NT2/D1 (cell line): ENCODE data around the gene ZSCAN9.

Source experiments
- DNase-seq: peaks from one replicate; pipeline ENCODE4 v3.0.0-alpha.2; 2011; ENCODE audit warnings: low read depth, low spot score
- H3K27me3 ChIP-seq: 2 replicates; pipeline ENCODE4 v1.6.0; 2011; ENCODE audit warnings: mild to moderate bottlenecking; ENCODE audit not compliant: insufficient read length, insufficient read depth
- H3K36me3 ChIP-seq: 2 replicates; pipeline ENCODE4 v1.6.1; 2011; ENCODE audit warnings: mild to moderate bottlenecking, low read length, mixed read lengths; ENCODE audit not compliant: insufficient read depth, insufficient read length
- H3K4me1 ChIP-seq: 2 replicates; pipeline ENCODE4 v1.5.1; 2011; ENCODE audit not compliant: insufficient read depth, insufficient read length
- H3K4me3 ChIP-seq: 2 replicates; pipeline ENCODE4 v1.5.1; 2011; ENCODE audit warnings: low read depth; ENCODE audit not compliant: insufficient read length
- H3K9ac ChIP-seq: 2 replicates; pipeline ENCODE4 v1.6.0; 2011; ENCODE audit warnings: low read depth; ENCODE audit not compliant: insufficient read length
- H3K9me3 ChIP-seq: 2 replicates; pipeline ENCODE4 v1.5.1; 2011; ENCODE audit warnings: mild to moderate bottlenecking, low read length; ENCODE audit not compliant: insufficient read depth
- SUZ12 ChIP-seq: IDR thresholded peaks from 2 replicates; pipeline ENCODE4 v1.6.1; 2011; ENCODE audit not compliant: insufficient read length, insufficient read depth; ENCODE audit errors: extremely low read depth
- YY1 ChIP-seq: IDR thresholded peaks from 2 replicates; pipeline ENCODE4 v1.6.1; 2011; ENCODE audit not compliant: insufficient read length, insufficient read depth
- ZNF274 ChIP-seq: IDR thresholded peaks from 2 replicates; pipeline ENCODE4 v1.6.1; 2011; ENCODE audit warnings: mild to moderate bottlenecking, low read depth, low read length

Gene ZSCAN9

DNA sequence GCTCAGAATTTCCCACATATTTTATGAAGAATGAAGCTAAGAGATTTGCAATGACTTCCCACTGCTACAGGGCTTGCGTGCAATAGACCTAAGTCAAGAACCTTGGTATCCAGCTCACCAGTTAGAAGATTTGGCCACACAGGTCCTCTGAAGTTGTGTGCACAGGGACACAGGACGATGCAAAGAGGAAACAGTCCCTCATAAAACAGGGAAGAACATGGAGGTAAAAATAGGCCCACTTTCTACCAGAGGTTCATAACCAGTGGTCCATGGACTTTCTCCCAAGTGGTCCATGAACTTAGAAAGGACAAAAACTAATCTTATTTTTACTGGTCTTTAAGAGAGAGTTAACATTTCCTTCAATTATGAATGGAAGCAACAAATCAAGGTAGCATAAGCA lies 25.7 kb downstream of the ZSCAN9 start:
- Histone ChIP-seq H3K4me1 (no peaks in the 10 kb centered on the region), H3K9me3 (no peaks in the 10 kb centered on the region), H3K36me3 (peaks cover 30% of the 10 kb centered on the region), H3K9ac (no peak overlapping the region), H3K4me3 (peak overlapping the region; percentile 81), H3K27me3 (no peaks in the 10 kb centered on the region)
- TF ChIP-seq YY1 (no peak), ZNF274 (no peak), SUZ12 (no peak)
- no peak for DNase-seq

DNA sequence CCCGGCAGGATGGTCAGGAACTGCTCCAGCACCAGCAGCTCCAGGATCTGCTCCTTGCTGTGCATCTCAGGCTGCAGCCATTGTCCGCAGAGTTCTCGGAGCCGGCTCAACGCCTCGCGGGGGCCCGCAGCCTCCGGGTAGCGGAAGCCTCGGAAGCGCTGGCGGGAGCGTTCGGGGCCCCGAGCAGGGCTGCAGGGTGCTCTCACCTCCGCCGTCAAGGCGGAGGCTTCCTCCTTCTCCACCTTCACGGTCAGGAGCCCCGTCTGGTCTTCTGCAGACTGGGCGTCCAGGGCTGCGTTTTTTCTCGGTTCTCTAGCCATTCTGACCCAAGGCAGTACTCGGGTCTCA lies 26.6 kb downstream of the ZSCAN9 start:
- Histone ChIP-seq H3K36me3 (peaks cover 21% of the 10 kb centered on the region), H3K9ac (peak overlapping the region; percentile 84), H3K4me3 (peak overlapping the region; percentile 81), H3K4me1 (no peaks in the 10 kb centered on the region), H3K9me3 (no peaks in the 10 kb centered on the region), H3K27me3 (no peaks in the 10 kb centered on the region)
- TF ChIP-seq ZNF274 (no peak), YY1 (no peak), SUZ12 (no peak)
- DNase-seq, result no peak

DNA sequence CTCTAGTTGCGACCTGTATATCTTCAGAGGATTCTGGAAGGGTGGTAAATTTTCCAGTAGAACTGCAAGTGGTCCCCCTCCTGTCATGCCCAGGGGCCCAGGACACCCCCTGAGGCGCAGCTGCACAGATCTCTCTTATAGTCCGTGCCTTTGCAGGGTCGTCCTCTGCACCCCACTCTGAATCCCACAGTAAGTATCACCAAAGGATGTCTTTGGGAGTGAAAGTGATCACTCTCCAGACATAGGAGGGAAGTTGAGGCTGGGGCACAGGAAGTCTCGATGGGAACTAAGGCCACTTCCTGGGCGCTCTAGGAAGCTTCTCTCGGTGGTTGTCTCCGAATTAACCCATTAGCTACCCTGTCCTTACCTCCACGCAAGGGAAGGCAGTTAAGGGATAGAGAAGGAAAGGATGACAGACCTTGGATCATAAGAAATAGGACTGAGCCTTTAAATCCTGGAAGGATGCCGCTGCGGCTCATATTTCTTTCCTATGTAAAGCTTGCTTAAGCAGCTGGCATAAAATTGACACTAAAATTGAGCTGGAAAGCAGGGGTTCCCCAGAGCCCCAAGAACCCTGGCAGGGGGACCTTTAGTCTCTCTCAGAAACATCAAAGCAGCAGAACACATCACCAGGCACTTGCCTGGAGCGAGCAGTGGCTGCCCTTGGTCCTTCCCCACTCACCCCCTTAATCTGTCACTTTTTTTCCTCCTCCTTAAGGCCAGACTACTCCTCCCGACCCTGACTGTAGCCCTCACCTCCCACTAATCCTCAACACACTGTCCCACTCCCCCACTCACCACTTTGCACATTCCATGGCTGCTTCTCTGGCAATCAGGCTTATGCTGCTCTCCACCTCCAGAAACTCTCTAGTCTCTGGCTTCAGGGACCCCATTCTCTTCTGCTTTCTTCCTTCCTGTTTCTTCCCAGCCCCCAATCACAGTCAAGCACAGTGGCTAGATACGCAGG lies 27.2 kb downstream of the ZSCAN9 start, which contains the start of gene ZKSCAN4:
Gene ZKSCAN4 (minus strand): TSS at position 261 of the 967 bp plus-strand sequence. CDS start 289 bp downstream, outside the sequence.
- peak within 1 kb of the TSS; percentile 81 for H3K4me3 ChIP-seq
- TF ChIP-seq YY1 (no peak), SUZ12 (no peak), ZNF274 (no peak)
- H3K9ac ChIP-seq, result peak within 1 kb of the TSS; percentile 84
- H3K9me3 ChIP-seq, result no peaks in the 10 kb centered on the region
- peaks cover 17% of the 10 kb centered on the region for H3K36me3 ChIP-seq
- no peaks in the 10 kb centered on the region for H3K4me1 ChIP-seq
- H3K27me3 ChIP-seq, result no peaks in the 10 kb centered on the region
- peak; percentile 77 for DNase-seq

DNA sequence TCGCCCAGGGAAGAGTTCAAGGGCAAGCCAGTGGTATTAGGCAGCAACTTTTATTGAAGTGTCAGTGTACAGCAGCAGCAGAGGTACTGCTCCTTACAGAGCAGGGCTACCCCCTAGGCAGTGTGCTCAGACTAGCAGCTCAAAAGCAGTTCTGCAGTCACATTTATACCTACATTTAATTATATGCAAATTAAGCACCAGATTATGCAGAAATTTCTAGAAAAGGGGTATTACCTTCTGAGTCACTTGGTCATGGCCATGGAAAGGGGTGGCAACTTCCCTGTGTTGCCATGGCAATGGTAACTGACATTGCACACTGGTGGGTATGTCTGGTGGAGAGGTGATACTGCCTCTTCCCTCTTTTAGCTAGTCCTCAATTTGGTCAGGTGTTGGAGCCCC lies 29.0 kb downstream of the ZSCAN9 start:
- DNase-seq, result no peak
- Histone ChIP-seq H3K27me3 (no peaks in the 10 kb centered on the region), H3K9me3 (no peaks in the 10 kb centered on the region), H3K9ac (no peak overlapping the region), H3K4me3 (no peak overlapping the region), H3K4me1 (no peaks in the 10 kb centered on the region), H3K36me3 (peaks cover 7% of the 10 kb centered on the region)
- TF ChIP-seq ZNF274, result no peak
- no peak for TF ChIP-seq YY1
- no peak for TF ChIP-seq SUZ12

DNA sequence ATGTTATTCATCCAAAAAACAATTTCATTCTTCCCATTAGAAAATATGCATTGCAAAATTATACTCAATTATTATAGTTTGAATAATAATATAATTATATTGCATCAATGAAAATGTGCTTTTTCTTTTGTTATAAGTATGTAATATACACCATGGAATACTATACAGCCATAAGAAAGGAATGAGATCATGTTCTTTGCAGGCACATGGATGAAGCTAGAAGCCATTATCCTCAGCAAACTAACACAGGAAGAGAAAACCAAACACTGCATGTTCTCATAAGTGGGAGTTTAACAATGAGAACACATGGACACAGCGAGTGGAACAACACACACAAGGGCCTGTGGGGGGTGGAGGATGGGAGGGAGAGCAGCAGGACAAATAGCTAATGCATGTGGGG lies 32.0 kb downstream of the ZSCAN9 start:
- Histone ChIP-seq H3K27me3 (no peaks in the 10 kb centered on the region), H3K4me3 (no peak overlapping the region), H3K9me3 (no peaks in the 10 kb centered on the region), H3K36me3 (no peaks in the 10 kb centered on the region), H3K9ac (no peak overlapping the region), H3K4me1 (no peaks in the 10 kb centered on the region)
- no peak for DNase-seq
- TF ChIP-seq SUZ12 (no peak), YY1 (no peak), ZNF274 (no peak)

DNA sequence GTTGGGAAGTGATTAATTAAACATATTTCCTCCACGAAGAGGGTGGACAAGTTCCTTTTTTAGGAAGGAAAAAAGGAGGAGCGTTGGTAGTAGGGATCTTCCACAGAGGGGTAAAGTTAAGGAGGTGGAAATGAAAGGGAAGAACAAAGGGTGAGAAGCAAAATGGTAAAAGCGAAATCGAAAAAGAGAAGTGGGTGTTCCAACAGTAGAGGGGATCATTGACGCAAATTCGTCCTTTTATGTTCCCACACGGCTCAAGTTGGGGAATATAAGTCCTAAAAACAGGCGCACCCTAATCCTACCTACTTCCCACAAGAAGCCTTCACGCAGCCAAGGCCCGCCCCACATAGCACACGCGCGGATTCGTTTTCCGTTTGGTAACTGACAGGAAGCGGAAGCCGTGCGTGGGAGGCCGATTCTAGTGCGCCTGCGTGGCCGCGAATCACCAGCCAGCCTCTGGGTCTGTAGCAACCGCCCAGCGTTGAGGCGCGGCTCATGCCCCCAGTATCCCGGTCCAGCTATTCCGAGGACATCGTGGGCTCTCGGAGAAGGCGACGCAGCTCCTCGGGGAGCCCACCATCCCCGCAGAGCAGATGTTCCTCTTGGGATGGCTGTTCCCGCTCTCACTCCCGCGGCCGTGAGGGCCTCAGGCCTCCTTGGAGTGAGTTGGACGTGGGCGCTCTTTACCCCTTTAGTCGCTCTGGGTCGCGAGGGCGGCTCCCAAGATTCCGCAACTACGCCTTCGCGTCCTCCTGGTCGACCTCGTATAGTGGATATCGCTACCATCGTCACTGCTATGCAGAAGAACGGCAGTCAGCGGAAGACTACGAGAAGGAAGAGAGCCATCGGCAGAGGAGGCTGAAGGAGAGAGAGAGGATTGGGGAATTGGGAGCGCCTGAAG lies 34.1 kb downstream of the ZSCAN9 start, which contains the start of gene NKAPL:
Gene NKAPL (plus strand): TSS at position 421 of the 901 bp plus-strand sequence. CDS start 75 bp downstream, at position 496.
- TF ChIP-seq ZNF274 (no peak), YY1 (no peak), SUZ12 (no peak)
- H3K9ac ChIP-seq, result no peak within 1 kb of the TSS

More for the DNA sequence above, 34.1 kb downstream of the ZSCAN9 start, which contains the start of gene NKAPL:
- H3K36me3 ChIP-seq, result no peaks in the 10 kb centered on the region
- H3K4me1 ChIP-seq, result no peaks in the 10 kb centered on the region
- no peaks in the 10 kb centered on the region for H3K9me3 ChIP-seq
- no peak within 1 kb of the TSS for H3K4me3 ChIP-seq
- no peak for DNase-seq
- no peaks in the 10 kb centered on the region for H3K27me3 ChIP-seq
